Fibroblast of lung (primary cell): ENCODE results near the gene INTS15. TPM values are rescaled to one million over a fixed set of nuclear protein-coding genes. Genes with fewer than 3 reads are reported as not detected.

Source experiments
- DNase-seq, 2 donors: peaks; one replicate each; pipeline versions ENCODE4 v3.0.0 to v3.0.0-alpha.2; 2010; ENCODE audit warnings: low read depth in 2 of 2
- H2AFZ ChIP-seq: 2 replicates; pipeline ENCODE4 v1.5.1; 2012; ENCODE audit warnings: low read length, control low read depth, inconsistent platforms
- H3K27ac ChIP-seq: 2 replicates; pipeline ENCODE4 v1.5.1; 2011; ENCODE audit warnings: low read length, control low read depth; ENCODE audit not compliant: insufficient read depth
- H3K27me3 ChIP-seq: 2 replicates; pipeline ENCODE4 v1.5.1; 2011; ENCODE audit warnings: mild to moderate bottlenecking, low read length; ENCODE audit not compliant: control insufficient read depth, insufficient read depth
- H3K36me3 ChIP-seq: 2 replicates; pipeline ENCODE4 v1.5.1; 2011; ENCODE audit warnings: low read length; ENCODE audit not compliant: control insufficient read depth, insufficient read depth
- H3K4me1 ChIP-seq: 2 replicates; pipeline ENCODE4 v1.5.1; 2011; ENCODE audit warnings: low read length; ENCODE audit not compliant: control insufficient read depth, insufficient read depth; ENCODE audit errors: extremely low read depth
- H3K4me2 ChIP-seq: 2 replicates; pipeline ENCODE4 v1.5.1; 2011; ENCODE audit warnings: low read length, control low read depth; ENCODE audit not compliant: insufficient read depth; ENCODE audit errors: extremely low read depth
- H3K4me3 ChIP-seq, 4 experiments: fragments of 200-600 bp in 1 of 4; sonication (generic) in 1 of 4; replicated peaks in 1 of 4; 2 replicates each; pipeline ENCODE4 v1.5.1; 2011 to 2016; ENCODE audit warnings: low read length in 4 of 4, low read depth in 3 of 4, mild to moderate bottlenecking in 3 of 4, control low read depth in 2 of 4, inconsistent platforms in 1 of 4, mixed read lengths in 1 of 4; ENCODE audit not compliant: insufficient read depth in 1 of 4; ENCODE audit errors: control extremely low read depth in 1 of 4
- H3K79me2 ChIP-seq: 2 replicates; pipeline ENCODE4 v1.5.1; 2012; ENCODE audit warnings: mild to moderate bottlenecking, low read length, inconsistent platforms; ENCODE audit not compliant: control insufficient read depth, insufficient read depth
- H3K9ac ChIP-seq: 2 replicates; pipeline ENCODE4 v1.5.1; 2011; ENCODE audit warnings: mild to moderate bottlenecking, low read length, control low read depth; ENCODE audit not compliant: insufficient read depth
- H3K9me3 ChIP-seq: 2 replicates; pipeline ENCODE4 v1.5.1; 2012; ENCODE audit warnings: low read depth, low read length; ENCODE audit not compliant: control insufficient read depth, insufficient read depth
- H4K20me1 ChIP-seq: 2 replicates; pipeline ENCODE4 v1.5.1; 2011; ENCODE audit warnings: low read length; ENCODE audit not compliant: control insufficient read depth, insufficient read depth; ENCODE audit errors: extremely low read depth
- EZH2 ChIP-seq: IDR thresholded peaks from 2 replicates; pipeline ENCODE4 v1.5.1; 2012; ENCODE audit warnings: low read length, control low read depth, mild to moderate bottlenecking; ENCODE audit errors: missing control alignments
- polyA plus RNA-seq, 2 donors: library from polyadenylated mRNA; depleted of rRNA in 1 of 2; stranded (reverse) in 1 of 2; unstranded in 1 of 2; fragments of >200 nt; gene quantifications; 2 replicates each; pipeline ENCODE4 v1.2.1, GENCODE V29; 2011 to 2012; ENCODE audit warnings: missing spikeins in 1 of 2
- total RNA-seq: library from RNA; depleted of rRNA; stranded (reverse); fragments of >200 nt; gene quantifications from 2 replicates; pipeline ENCODE4 v1.2.1, GENCODE V29; 2014
- TF ChIP-seq, protein P1 (sequence below), 2 donors: IDR thresholded peaks in 1 of 2; conservative IDR thresholded peaks in 1 of 2; 1 replicate in 1 of 2; 2 replicates in 1 of 2; pipeline ENCODE4 v1.5.1; 2011 to 2012; ENCODE audit warnings: low read length in 2 of 2, control low read depth in 1 of 2, inconsistent platforms in 1 of 2, low read depth in 1 of 2, mild to moderate bottlenecking in 1 of 2

Gene INTS15
- total and polyA plus RNA-seq, 2 donors (not counting 1 experiment from before 2014, with no cell fraction given) = 7.1 to 11.7 TPM

DNA sequence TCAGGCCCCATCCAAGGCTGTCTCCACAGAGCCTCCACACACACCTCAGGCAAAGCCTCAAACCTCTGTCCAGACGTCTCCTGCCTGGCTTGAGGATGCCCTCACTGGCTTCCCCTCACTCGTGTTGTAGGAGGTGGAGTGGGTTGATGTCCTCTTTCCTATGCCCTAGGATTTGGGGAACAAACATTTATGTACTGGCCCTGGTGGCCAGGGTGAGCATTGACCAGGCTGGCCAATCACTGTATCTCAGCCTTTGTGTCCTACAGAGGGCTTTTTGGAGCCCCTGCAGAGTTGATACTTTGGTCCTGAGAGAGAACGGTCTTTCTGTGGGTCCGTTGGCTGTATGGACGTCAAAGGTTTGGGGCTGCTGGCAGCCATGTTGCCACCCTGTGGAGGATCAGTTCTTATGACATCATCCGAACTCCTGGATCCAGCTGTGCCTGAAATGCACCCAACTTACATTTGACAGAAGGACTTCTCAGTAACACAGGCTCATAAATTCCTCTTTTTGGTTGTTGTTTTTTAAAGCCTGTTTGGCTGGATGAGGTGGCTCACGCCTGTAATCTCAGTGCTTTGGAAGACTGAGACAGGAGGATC, 36.3 kb upstream of the INTS15 start:
- no peak for DNase-seq
- no peaks in the 10 kb centered on the region for H4K20me1 ChIP-seq
- TF ChIP-seq, protein P1, sequence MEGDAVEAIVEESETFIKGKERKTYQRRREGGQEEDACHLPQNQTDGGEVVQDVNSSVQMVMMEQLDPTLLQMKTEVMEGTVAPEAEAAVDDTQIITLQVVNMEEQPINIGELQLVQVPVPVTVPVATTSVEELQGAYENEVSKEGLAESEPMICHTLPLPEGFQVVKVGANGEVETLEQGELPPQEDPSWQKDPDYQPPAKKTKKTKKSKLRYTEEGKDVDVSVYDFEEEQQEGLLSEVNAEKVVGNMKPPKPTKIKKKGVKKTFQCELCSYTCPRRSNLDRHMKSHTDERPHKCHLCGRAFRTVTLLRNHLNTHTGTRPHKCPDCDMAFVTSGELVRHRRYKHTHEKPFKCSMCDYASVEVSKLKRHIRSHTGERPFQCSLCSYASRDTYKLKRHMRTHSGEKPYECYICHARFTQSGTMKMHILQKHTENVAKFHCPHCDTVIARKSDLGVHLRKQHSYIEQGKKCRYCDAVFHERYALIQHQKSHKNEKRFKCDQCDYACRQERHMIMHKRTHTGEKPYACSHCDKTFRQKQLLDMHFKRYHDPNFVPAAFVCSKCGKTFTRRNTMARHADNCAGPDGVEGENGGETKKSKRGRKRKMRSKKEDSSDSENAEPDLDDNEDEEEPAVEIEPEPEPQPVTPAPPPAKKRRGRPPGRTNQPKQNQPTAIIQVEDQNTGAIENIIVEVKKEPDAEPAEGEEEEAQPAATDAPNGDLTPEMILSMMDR (conservative IDR thresholded peaks at IDR 0.05 in 1 of 2, IDR thresholded peaks at IDR 0.05 in 1 of 2; ENCODE audit: low read depth in 1 of 2, low read length in 2 of 2) = peak in 1 of 2 donors; percentile 4
- no peak for TF ChIP-seq EZH2
- no peak overlapping the region for H3K4me3 ChIP-seq
- no peaks in the 10 kb centered on the region for H3K79me2 ChIP-seq
- no peak overlapping the region for H3K27ac ChIP-seq
- H3K36me3 ChIP-seq = no peaks in the 10 kb centered on the region
- no peak overlapping the region for H3K4me2 ChIP-seq
- no peaks in the 10 kb centered on the region for H3K4me1 ChIP-seq
- no peak overlapping the region for H2AFZ ChIP-seq
- no peak overlapping the region for H3K9ac ChIP-seq
- no peaks in the 10 kb centered on the region for H3K27me3 ChIP-seq
- H3K9me3 ChIP-seq = no peaks in the 10 kb centered on the region

GRCh38 chr7:6554848-6555247, 35.0 kb upstream of the INTS15 start:
- Histone ChIP-seq H3K9me3 (no peaks in the 10 kb centered on the region), H3K36me3 (no peaks in the 10 kb centered on the region), H3K9ac (no peak overlapping the region), H3K27ac (no peak overlapping the region), H3K4me2 (no peak overlapping the region), H4K20me1 (no peaks in the 10 kb centered on the region), H3K4me1 (no peaks in the 10 kb centered on the region), H3K27me3 (no peaks in the 10 kb centered on the region), H3K4me3 (no peak overlapping the region), H3K79me2 (no peaks in the 10 kb centered on the region), H2AFZ (no peak overlapping the region)
- DNase-seq = no peak
- no peak for TF ChIP-seq EZH2
- TF ChIP-seq, protein P1 (conservative IDR thresholded peaks at IDR 0.05 in 1 of 2, IDR thresholded peaks at IDR 0.05 in 1 of 2; ENCODE audit: low read depth in 1 of 2, low read length in 2 of 2) = no peak

DNA sequence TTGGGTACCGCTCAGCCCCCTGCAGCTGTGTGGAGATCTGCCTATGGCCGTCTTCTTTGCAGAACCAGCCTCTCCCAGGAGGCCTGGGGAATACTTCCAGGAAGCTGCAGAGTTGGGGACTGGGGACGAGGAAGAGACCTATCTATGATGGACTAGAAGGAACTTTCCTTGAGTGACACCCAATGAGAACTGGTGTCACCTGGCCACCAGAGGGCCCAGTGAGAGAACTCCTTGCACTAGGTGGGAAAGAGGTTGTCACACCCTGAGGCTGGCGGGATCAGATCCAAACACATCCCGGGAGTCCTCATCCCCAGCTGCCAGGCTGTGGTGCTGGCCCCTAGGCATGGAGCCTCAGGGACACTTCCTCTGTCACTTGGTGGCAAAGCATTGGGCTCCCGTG, 33.6 kb upstream of the INTS15 start:
- no peaks in the 10 kb centered on the region for H3K9me3 ChIP-seq
- no peak for DNase-seq
- no peaks in the 10 kb centered on the region for H3K4me1 ChIP-seq
- H3K27ac ChIP-seq = no peak overlapping the region
- no peak overlapping the region for H3K9ac ChIP-seq
- no peak overlapping the region for H2AFZ ChIP-seq
- H3K79me2 ChIP-seq = no peaks in the 10 kb centered on the region
- H3K27me3 ChIP-seq = no peaks in the 10 kb centered on the region
- TF ChIP-seq, protein P1 (conservative IDR thresholded peaks at IDR 0.05 in 1 of 2, IDR thresholded peaks at IDR 0.05 in 1 of 2; ENCODE audit: low read depth in 1 of 2, low read length in 2 of 2) = no peak
- no peak for TF ChIP-seq EZH2
- H3K36me3 ChIP-seq = no peaks in the 10 kb centered on the region
- no peak overlapping the region for H3K4me2 ChIP-seq
- no peaks in the 10 kb centered on the region for H4K20me1 ChIP-seq
- H3K4me3 ChIP-seq = no peak overlapping the region
